HG02763 (cell line): ENCODE results near the gene SEMA4B.

Experiments used
- ATAC-seq: cut with Tn5 transposase; IDR thresholded peaks from one replicate; pipeline ENCODE4 v1.9.1; 2021; ENCODE audit warnings: mild to moderate bottlenecking, moderate library complexity; ENCODE audit not compliant: unreplicated experiment

The SEMA4B gene

DNA sequence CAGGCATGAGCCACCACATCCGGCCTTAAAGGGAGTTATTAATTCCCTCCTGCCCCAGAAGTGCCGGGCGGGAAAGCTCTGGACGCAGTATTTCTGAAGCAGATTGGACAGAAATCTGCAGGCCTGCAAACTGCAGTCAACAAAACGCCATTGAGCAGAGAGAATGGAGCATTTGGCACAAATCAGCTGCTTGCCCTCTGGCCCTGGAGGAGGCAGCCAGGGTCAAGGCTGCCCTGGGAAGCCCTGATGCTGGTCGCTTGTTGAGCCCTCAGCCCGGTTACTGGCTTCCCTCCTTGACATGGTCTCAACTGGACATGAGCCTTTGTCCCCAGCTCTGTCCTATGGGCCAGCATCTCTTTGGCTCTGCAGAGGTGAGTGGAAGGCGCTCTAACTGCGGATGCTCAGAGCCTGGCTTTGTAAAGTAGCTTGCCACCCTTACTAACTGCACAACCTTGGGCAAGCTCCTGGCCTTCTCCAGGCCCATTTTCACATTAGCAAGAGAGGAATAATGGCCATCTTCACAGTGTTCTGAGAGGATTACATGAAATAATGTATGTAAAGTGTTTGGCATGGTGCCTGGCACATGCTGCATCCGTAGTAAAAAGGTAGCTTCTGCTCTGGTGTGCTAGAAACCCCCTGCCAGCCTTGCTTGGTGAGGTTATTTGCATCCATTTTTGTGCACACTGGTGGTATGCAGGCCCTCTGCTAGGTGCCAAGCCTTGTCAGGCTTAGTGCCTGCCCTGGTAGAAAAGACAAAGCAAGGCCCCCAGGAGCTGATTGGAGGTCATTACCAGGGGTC lies 4.1 kb downstream of the SEMA4B start:
- ATAC-seq = no peak

- ATAC-seq = no peak
Measured at GRCh38 chr15:90205886-90206285, 4.8 kb downstream of the SEMA4B start.

DNA sequence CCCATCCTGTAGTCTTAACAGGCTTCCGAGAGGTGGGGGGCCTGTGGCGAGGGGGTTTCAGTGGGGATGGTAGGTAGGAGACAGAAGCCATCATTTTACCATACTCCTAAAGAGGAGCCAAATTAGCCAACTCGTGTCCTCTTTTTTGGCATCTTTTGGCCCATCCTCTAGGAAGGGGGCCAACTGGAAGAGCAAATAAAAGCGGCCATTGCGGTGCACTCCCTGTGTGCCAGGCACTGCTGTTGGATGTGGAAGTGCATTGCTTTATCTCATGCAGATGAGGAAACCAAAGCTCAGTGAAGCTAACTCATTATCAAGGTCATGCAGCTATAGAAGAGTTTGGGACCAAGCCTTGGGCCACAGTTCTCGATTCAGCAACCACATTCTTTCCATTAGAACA lies 6.1 kb downstream of the SEMA4B start:
- ATAC-seq = no peak

DNA sequence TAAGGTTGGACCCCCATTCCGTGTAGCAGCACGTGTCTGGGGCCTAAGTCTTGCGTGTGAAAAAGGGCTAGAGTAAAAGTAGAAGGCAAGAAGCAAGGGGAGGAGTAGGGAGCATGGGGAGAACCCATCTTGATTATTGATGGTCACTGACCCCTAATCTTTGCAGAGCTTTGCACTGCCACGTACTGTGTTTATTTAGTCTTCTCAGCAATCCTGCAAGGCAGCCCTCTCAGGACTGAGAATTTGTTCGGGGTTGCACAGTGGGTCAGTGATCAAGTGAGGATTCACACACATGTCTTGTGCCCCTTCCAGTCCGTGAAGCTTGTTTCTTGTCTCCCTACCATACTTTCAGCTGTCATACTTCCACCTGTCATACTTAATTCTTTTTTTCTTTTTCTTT lies 7.2 kb downstream of the SEMA4B start:
- ATAC-seq = no peak

DNA sequence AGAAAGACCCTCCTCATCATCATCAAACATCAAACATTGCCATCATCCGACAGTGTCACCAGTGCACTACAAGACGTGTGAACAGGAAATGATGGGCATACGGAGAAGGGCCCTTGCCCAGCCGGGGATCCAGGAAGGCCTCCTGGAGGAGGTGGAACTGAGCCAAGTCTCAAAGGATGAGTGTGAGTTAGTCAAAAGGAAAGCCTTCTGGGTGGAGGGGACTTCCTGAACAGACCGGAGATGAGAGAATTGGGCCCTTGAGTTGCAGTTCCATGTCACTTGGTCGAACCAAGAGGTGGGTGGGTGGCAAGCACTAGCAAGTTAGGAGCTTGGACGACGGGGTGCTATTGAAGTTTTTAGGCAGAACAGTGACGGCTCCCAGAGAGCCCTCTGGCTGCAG lies 8.5 kb downstream of the SEMA4B start:
- ATAC-seq = no peak

GRCh38 chr15:90210593-90210992 lies 9.5 kb downstream of the SEMA4B start:
- no peak for ATAC-seq

- ATAC-seq = no peak
Measured at GRCh38 chr15:90211009-90211408, 9.9 kb downstream of the SEMA4B start.

DNA sequence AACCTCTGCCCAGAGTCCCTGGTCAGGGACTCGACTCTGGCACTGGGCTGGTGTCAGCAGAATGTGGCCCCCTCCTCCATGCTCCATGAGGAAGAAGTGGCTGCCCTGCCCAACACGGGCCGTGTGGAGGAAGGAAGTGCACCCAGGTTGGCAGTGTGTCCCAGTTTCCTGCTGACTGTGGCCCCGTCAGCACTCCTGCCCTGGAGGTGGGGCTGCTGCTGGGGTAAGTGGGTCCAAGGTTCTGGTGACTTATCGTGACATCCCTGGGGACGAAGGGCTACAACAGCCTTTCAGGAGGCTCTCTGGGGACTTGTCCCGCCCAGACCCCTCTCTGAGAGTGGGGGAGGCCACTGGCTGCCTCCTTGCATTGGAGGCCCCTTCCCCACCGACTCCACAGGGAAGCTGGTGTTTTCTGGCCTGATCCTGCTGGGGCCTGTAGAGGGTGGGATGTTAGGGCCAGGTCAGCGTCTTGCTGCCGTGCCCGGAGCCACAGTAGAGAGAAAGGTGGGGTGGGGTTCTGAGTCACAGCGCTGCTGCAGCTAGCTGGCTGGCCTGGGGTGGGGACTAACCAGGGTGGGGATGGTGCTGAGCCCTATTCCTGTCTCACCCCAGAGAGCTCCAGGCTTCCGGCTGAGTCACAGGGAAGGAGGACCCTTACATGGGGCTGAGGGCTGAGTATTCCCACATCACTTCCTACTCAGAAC lies 10.5 kb downstream of the SEMA4B start:
- no peak for ATAC-seq

DNA sequence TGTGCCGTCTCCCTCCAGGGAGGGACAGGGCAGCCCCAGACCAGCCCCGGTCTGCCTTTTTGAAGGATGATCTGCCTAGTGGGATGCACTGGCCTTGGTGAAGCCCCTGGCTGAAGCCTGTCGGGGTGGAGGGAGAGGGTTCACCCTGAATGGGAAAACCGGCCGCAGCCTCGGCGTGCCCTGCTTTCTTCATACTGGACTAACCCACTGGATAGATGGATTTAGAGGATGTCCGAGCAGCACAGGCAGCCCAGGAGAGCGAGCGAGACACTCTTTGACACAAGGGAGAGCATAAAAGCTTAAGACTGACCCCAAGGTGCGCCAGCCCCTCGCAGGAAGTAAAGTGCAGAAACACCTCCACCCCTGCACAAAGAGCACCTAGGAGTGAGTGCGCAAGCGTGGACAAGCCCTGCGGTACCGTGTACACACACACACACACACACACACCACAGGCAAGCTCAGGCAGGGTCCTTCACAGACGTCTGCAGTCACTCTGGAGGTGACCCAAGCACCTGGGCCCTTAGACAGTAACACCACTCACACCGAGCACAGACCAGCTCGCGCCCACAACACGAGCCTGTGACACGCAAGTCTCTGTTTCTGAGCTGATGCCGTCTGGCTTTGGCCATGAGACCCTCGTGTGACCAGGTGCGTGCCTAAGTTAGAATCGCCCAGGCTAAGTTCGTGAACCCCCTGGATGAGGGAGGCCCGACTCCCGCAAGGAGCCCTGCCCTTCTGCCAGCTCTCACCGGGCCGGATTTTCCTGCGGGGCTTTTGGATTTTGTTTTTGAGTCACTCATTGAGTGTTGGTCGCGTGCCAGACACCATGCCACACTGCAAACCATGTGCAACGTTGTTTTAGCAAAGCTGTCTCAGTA lies 11.3 kb downstream of the SEMA4B start:
- ATAC-seq = no peak

- ATAC-seq = no peak
Measured at GRCh38 chr15:90213122-90213817, 12.1 kb downstream of the SEMA4B start.

- no peak for ATAC-seq
Measured at GRCh38 chr15:90213818-90214204, 12.7 kb downstream of the SEMA4B start.

DNA sequence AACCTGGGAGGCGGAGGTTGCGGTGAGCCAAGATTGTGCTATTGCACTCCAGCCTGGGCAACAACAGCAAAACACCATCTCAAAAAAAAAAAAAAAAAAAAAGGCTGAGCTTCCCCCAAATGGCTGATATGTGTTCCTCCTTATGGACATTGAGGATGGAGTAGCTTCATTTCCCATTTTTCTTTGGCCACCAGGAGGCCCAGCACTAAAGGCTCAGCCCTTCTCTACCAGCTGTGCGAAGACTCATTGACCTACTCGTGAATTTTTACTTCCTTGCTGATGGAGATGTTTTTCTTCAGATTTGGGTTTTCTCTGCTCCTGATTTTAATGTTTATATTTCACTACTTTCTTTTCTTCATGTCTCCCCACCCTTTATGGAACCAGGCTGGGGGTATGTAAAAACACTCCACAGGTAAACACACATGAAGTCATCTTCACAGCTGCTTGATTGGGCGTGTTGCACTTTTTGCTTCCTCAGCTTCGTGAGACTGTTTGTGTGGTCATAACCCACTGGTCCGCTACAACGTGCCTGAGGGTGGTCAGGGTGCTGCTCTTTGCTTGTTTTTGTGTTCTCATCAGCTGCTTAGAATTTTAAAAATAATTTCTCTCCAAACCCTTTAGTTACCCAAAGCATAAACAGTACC lies 13.5 kb downstream of the SEMA4B start:
- no peak for ATAC-seq

DNA sequence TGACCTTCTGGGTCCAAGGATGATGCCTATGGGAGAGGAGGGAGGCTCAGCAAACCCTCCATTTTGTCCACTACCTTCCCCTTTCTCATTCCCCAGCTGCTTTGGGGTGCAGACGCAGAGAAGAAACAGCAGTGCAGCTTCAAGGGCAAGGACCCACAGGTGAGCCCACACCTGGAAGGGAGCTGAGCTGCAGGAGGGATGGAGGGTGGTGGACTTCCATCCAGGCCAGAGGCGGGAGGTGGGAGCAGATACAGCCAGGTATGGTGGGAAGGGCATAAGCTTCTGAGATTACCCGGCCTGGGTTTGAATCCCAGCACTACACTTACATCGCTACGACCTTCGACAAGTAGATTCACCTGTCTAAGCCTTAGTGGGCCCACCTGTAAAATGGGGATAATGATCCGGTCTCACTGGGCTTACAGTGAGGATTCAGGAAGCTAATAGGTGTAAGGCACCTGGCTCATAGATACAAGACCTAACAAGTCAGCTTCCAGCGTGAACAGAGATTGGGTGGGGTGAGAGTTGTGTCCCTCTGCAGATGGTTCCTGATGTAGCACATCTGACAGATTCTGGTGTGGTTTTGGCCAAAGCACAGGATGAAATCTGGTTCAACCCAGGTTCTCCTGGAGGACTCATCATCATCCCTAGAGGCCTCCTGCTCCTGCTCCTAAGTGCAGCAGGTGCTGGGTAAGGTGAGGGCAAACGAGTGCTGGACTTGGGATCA lies 16.7 kb downstream of the SEMA4B start:
- ATAC-seq = no peak

DNA sequence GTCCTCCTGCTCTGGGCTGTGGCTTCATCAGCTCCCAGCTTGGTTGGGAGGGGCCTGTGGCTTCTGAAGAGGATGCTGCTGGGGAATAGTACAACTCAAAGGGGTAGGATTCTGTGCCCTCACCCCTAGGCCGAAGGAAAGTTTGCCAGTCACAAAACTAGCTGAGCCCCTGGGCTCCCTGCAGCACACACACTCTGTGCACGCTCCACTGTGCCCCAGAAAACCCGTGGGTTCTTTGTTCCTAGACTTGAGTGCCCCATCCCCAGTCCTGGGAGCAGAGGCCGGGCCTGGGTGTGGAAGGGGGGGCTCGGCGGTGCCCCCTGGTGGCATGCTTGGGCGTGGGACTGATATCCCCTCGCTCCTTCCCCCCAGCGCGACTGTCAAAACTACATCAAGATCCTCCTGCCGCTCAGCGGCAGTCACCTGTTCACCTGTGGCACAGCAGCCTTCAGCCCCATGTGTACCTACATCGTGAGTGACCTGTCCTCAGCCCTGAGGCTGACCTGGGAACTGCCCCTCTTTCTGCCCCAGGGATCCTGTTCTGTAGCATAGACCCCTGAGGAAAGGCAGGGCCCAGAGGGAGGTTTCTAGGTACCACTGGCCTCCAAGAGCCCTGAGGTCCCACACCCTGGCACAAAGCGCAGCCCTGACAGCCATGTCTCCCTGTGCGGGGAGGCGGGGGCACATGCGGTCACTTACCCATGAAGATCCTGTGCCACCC lies 18.5 kb downstream of the SEMA4B start:
- ATAC-seq = no peak

DNA sequence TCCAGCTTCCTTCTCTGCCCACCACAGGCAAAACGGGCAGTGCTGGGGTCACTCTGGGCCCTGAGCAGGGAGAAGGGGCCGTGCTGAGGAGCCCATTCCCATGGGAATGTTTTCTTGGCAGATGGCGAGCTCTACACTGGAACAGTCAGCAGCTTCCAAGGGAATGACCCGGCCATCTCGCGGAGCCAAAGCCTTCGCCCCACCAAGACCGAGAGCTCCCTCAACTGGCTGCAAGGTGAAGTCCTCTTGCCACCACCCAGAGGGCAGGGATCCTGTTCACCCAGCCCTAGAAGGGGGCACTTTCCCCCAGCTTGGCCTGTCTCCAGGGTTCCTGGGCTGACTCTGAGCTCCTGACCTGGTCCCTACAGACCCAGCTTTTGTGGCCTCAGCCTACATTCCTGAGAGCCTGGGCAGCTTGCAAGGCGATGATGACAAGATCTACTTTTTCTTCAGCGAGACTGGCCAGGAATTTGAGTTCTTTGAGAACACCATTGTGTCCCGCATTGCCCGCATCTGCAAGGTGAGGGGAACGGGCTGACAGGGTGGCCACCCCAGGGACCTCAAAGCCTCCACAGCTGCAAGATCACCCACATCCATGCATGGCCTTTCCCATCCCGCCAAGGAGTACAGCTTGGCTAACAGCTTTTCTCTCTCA lies 20.2 kb downstream of the SEMA4B start:
- ATAC-seq = no peak

- no peak for ATAC-seq
Measured at GRCh38 chr15:90222547-90222946, 21.4 kb downstream of the SEMA4B start.

- ATAC-seq = no peak
Measured at GRCh38 chr15:90223441-90224165, 22.5 kb downstream of the SEMA4B start.

- no peak for ATAC-seq
Measured at GRCh38 chr15:90225047-90225446, 23.9 kb downstream of the SEMA4B start.
